ENCODE results near the gene DHX57. TPM values are rescaled to one million over a fixed set of nuclear protein-coding genes. Genes with fewer than 3 reads are reported as not detected.
A peak's percentile ranks its signal among the peaks of the same experiment; 100 is the strongest.

Gene DHX57
- total and polyA plus RNA-seq, 7 donors: 1.6 to 17.3 (median 11.3) TPM

- DNase-seq: no peak
- Histone ChIP-seq H3K9me3 (no peaks in the 10 kb centered on the region), H3K27ac (no peak overlapping the region), H3K36me3 (peaks cover 0 to 14% (median 0%) of the 10 kb centered on the region in 4 donors), H3K27me3 (no peaks in the 10 kb centered on the region), H3K4me3 (no peak overlapping the region), H3K4me1 (no peaks in the 10 kb centered on the region)
- intact Hi-C loops (cut with DNase I): no loop called here
- no peak for TF ChIP-seq POLR2A (IDR thresholded peaks at IDR 0.05)
- TF ChIP-seq EP300 (IDR thresholded peaks at IDR 0.05): no peak
- no peak for TF ChIP-seq CTCF (IDR thresholded peaks at IDR 0.05)
- no peak for TF ChIP-seq POLR2AphosphoS5 (IDR thresholded peaks at IDR 0.05)
Measured at GRCh38 chr2:38889045-38889444, 13.3 kb upstream of the DHX57 start.

GRCh38 chr2:38887902-38888554 is 12.3 kb upstream of the DHX57 start:
- peaks cover 0 to 20% (median 0%) of the 10 kb centered on the region in 4 donors for H3K36me3 ChIP-seq
- H3K9me3 ChIP-seq: no peaks in the 10 kb centered on the region
- H3K4me3 ChIP-seq: no peak overlapping the region
- 98% methylated on average over 1 of the region's 1 CpG for WGBS, 2 donors
- no peak for DNase-seq
- intact Hi-C loops (cut with DNase I): no loop called here
- H3K27ac ChIP-seq: no peak overlapping the region
- H3K27me3 ChIP-seq: no peaks in the 10 kb centered on the region
- TF ChIP-seq EP300 (IDR thresholded peaks at IDR 0.05): no peak
- no peak for TF ChIP-seq POLR2A (IDR thresholded peaks at IDR 0.05)
- TF ChIP-seq POLR2AphosphoS5 (IDR thresholded peaks at IDR 0.05): no peak
- no peak for TF ChIP-seq CTCF (IDR thresholded peaks at IDR 0.05)
- H3K4me1 ChIP-seq: no peaks in the 10 kb centered on the region

GRCh38 chr2:38887347-38887746 is 11.6 kb upstream of the DHX57 start:
- 87 to 95% methylated on average over 4 of the region's 4 CpGs for WGBS, 2 donors

GRCh38 chr2:38886063-38886462 is 10.3 kb upstream of the DHX57 start:
- no peaks in the 10 kb centered on the region for H3K4me1 ChIP-seq
- no peak overlapping the region for H3K4me3 ChIP-seq
- peaks cover 0 to 31% (median 0%) of the 10 kb centered on the region in 4 donors for H3K36me3 ChIP-seq
- no peak for DNase-seq
- TF ChIP-seq POLR2A (IDR thresholded peaks at IDR 0.05) (no peak), POLR2AphosphoS5 (IDR thresholded peaks at IDR 0.05) (no peak), EP300 (IDR thresholded peaks at IDR 0.05) (no peak), CTCF (IDR thresholded peaks at IDR 0.05) (no peak)
- H3K27me3 ChIP-seq: no peaks in the 10 kb centered on the region
- no peak overlapping the region for H3K27ac ChIP-seq
- intact Hi-C loops (cut with DNase I): no loop called here
- no peaks in the 10 kb centered on the region for H3K9me3 ChIP-seq

More at GRCh38 chr2:38887347-38887746, 11.6 kb upstream of the DHX57 start:
- no peaks in the 10 kb centered on the region for H3K4me1 ChIP-seq
- TF ChIP-seq POLR2AphosphoS5 (IDR thresholded peaks at IDR 0.05) (no peak), CTCF (IDR thresholded peaks at IDR 0.05) (no peak), POLR2A (IDR thresholded peaks at IDR 0.05) (no peak), EP300 (IDR thresholded peaks at IDR 0.05) (no peak)
- no peak for DNase-seq
- peaks cover 0 to 22% (median 0%) of the 10 kb centered on the region in 4 donors for H3K36me3 ChIP-seq
- H3K9me3 ChIP-seq: no peaks in the 10 kb centered on the region
- no peaks in the 10 kb centered on the region for H3K27me3 ChIP-seq
- no peak overlapping the region for H3K4me3 ChIP-seq
- no peak overlapping the region for H3K27ac ChIP-seq
- intact Hi-C loops (cut with DNase I): no loop called here

- no peak for DNase-seq
- Histone ChIP-seq H3K36me3 (peaks cover 0 to 13% (median 0%) of the 10 kb centered on the region in 4 donors), H3K4me3 (peak overlapping the region; percentile 69 to 87 (median 82)), H3K27ac (peak overlapping the region in 3 of 4 donors; percentile 78 to 84 (median 78)), H3K9me3 (no peaks in the 10 kb centered on the region), H3K27me3 (no peaks in the 10 kb centered on the region), H3K4me1 (peaks cover 0 to 18% (median 14%) of the 10 kb centered on the region in 4 donors)
- WGBS, 2 donors: 13 to 41% methylated on average over 10 of the region's 10 CpGs
- intact Hi-C loops (cut with DNase I): no loop called here
- no peak for TF ChIP-seq POLR2A (IDR thresholded peaks at IDR 0.05)
- no peak for TF ChIP-seq POLR2AphosphoS5 (IDR thresholded peaks at IDR 0.05)
- no peak for TF ChIP-seq CTCF (IDR thresholded peaks at IDR 0.05)
- no peak for TF ChIP-seq EP300 (IDR thresholded peaks at IDR 0.05)
Measured at GRCh38 chr2:38876407-38876806, 673 bp upstream of the DHX57 start.
